Stimulated activated CD4-positive, alpha-beta T cell treated with anti-CD3 and anti-CD28 coated beads, Interleukin-4, amount 100 ng/mL, for 48 hours (primary cell): ENCODE data around the gene ABCC12.

Source experiments
- DNase-seq, 2 donors: peaks; one replicate each; pipeline ENCODE4 v3.0.0-alpha.2; 2020; ENCODE audit warnings: low read depth in 2 of 2

ABCC12 gene

GRCh38 chr16:48132696-48133095 is 23.1 kb downstream of the ABCC12 start:
- no peak for DNase-seq

- DNase-seq = no peak
Measured at GRCh38 chr16:48131201-48131935, 24.4 kb downstream of the ABCC12 start.

- no peak for DNase-seq
Measured at GRCh38 chr16:48129926-48130325, 25.9 kb downstream of the ABCC12 start.

DNA sequence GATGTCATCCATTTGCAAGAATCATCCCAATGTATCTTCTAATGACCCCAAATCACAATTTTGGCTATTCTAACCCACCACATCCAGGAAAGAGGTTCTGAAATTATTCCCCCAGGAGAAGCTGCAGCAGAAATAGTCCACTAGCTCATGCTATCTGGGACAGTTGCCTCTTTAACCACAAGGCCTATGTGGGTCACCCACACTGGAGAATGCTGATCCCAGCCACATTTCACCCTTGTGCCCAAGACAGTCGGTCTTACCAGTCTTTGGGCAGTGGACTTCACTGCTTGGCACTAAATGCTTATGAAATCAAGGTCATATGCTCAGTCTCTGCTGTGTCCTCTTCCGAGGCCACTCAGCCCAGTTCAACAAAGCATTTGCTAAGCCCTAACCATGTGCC is 27.0 kb downstream of the ABCC12 start:
- no peak for DNase-seq

DNA sequence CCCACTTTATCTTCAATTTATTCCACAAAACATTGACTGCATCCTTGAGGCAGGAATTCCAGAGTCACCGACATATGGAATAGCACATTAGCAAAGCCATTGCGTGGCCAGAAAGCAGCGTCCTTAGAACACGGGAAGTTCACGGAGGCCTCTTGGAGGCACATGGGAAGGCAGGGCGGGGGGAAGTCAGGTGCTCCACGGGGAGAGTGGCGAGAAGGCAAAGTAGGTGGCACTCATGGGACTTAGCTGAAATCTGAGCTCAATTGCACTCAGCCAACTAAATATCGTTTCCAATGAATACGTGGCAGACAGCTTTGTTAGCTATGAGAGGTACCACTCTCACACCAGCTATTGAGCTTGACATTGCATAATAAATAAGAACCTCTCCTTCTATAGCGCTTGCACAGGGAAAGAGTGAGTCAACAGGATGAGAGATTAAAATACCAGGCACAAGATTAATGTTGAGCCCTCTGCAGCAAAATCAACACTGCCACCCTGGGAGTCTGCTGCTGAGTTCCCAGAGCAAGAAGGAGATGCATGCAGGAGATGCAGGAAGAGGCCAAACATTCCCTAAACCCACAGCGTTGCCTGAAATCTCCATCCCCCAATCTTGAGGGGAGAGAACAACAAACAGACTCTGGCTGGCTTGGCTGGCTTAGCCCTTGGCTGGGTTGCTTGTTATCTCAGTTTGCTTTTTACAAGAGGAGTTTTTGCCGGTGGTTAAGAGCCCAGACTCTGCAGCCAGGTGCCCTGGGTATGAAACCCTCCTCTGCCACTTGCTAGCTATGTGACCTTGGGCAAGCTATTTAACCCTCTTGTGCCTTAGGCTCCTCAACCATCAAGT is 28.8 kb downstream of the ABCC12 start:
- no peak for DNase-seq

GRCh38 chr16:48125888-48126287 is 29.9 kb downstream of the ABCC12 start:
- no peak for DNase-seq

GRCh38 chr16:48124266-48124665 is 31.5 kb downstream of the ABCC12 start:
- DNase-seq = no peak

- peak; percentile 44 to 71 for DNase-seq
Measured at GRCh38 chr16:48123104-48123788, 32.5 kb downstream of the ABCC12 start.

GRCh38 chr16:48121276-48121675 is 34.5 kb downstream of the ABCC12 start:
- no peak for DNase-seq

- DNase-seq = no peak
Measured at GRCh38 chr16:48118841-48119240, 37.0 kb downstream of the ABCC12 start.

GRCh38 chr16:48117217-48118105 is 38.3 kb downstream of the ABCC12 start:
- peak; percentile 54 to 70 for DNase-seq

DNA sequence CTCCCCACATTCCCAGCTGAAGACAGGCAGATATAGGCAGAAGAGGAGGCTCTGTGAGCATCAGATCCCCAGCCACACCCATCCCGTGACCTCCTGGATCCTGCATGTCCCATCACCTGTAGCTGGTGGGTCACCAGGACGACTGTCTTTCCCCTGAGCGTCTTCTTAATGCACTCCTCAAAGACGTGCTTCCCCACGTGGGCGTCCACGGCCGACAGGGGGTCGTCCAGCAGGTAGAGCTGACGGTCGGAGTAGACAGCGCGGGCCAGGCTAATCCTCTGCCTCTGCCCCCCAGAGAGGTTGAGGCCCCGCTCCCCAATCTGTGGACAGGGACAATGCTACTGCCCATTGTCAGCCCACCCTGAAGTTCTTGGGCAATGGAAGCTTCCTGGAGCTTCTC is 40.5 kb downstream of the ABCC12 start:
- no peak for DNase-seq

DNA sequence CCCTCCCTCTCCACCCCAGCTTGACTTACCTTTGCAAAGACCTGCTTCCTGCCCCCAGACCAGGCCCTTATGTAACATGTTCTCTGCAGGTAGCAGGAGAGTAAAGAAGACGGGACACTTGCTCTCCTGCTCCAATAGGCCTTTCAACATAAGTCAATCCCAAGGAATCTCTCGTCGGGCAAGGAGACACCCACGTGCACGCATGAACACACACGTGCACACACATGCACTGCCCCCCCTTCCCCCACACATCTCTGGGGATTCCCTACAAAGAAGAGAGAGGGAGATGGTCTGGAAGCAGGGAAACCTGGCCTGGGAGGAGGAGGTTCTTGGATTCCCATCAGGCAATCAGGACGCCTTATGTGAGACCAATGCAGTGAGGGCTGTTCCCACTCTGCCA is 41.4 kb downstream of the ABCC12 start:
- DNase-seq = no peak

DNA sequence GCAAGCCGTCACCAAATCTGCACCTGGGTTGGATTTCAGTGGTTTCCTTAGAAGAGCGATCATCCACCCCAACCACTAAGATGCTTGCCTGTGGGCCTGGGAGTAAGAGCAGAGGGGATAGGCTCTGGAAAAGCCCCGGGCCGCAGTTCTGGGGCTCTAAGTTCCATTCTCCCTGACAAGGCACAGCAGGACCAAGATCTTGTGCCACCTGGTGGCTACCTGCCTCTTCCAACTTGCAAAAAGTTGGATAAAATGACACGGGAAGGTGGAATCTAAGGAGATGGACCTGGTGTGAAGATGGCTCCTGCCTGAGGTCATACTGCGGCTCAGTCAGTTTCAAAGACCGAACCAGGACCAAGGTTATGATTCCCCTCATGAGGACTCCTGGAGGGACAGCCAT is 42.3 kb downstream of the ABCC12 start:
- DNase-seq = no peak

- DNase-seq = no peak
Measured at GRCh38 chr16:48113001-48113400, 42.8 kb downstream of the ABCC12 start.

DNA sequence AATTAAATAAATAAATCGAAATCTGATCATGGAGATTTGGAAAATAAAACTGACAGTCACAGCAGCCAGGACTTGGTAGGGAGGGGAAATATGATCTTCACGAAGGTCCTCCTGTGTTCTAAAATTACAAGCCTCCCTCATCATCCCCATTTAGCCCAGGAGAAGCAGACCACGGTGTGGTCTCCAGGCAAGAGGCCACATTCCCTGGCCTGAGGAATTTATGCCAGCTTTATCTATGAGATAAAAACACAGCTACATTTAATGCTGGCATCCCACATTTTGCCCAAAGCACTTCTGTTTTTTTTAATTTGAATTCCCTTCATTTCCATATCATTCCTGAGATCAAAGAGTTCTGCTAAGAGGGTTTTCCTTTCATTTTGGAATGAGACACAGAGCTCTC is 43.2 kb downstream of the ABCC12 start:
- no peak for DNase-seq

- DNase-seq = no peak
Measured at GRCh38 chr16:48110982-48111381, 44.8 kb downstream of the ABCC12 start.

DNA sequence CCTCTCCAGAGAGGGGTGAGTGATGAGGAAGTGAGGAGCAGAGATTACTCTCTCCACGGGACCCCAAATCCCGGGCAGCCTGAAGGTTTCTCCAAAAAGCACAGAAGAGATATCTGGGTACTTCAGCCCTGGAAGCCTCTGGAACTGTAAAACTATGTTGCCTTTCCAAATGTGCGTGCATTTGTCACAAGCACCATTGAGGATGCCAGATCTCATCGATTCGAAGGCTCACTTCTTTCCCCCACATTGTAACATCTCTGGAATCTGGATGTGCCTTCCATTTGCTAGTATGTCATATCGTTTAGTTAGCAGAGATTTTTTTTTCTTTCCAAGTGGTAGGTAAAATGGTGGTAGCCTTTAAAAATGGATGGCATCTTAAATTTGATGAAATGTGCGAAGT is 45.8 kb downstream of the ABCC12 start:
- DNase-seq = no peak

DNA sequence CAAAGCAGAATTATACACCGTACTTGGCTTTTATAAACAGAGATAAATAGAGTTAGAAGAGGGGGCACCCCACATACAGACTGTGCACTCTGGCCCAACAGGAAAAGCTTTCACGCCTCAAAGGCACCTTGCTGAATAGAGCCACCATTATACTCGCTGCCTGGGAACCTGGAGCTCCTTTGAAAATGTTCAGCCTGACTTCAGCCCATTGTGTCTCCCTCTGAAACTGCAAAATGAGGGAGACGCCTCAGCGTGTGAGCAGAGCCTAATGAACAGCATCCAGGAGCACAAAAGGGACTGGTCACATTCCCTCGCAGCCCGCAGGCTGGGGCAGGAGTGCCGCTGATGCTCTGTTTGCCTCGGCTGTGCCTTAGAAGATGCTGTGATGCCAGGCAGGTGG is 46.3 kb downstream of the ABCC12 start:
- no peak for DNase-seq

DNA sequence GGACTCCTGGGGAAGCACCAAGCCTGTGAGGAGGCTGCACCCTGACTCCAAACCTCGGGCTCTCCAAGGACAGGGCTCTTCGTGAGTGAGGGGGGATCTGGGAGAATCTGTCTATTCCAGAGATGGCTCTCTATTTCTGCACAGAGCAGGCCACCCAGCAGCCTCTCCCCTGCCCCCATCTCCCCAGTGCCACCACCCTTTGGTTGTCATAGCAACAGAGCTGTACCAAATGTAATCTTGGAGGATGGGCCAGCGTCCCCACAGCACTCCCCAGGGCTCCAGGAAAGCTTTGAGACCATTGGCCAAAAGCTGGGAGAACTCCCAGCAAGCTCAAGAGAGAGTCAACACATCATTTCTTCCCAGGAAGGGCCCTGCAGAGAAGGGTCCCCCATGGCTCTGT is 49.3 kb downstream of the ABCC12 start:
- DNase-seq = no peak
